GM23248 (cell line): ENCODE data around the gene S100A16. TPM values are rescaled to one million over a fixed set of nuclear protein-coding genes. Genes with fewer than 3 reads are reported as not detected.

Source experiments
- DNase-seq: peaks from one replicate; pipeline ENCODE4 v3.0.0-alpha.2; 2015
- H2AFZ ChIP-seq: fragments of 200-600 bp; sonication (generic); 2 replicates; pipeline ENCODE4 v1.6.1; 2016; ENCODE audit warnings: antibody characterized with exemption
- H3F3A ChIP-seq: fragments of 200-600 bp; sonication (generic); 2 replicates; pipeline ENCODE4 v1.6.1; 2016; ENCODE audit warnings: mild to moderate bottlenecking, antibody characterized with exemption, mixed run types; ENCODE audit not compliant: insufficient read depth
- H3K27ac ChIP-seq: fragments of 200-600 bp; sonication (generic); 2 replicates; pipeline ENCODE4 v1.5.1; 2016; ENCODE audit warnings: mild to moderate bottlenecking
- H3K27me3 ChIP-seq: fragments of 200-600 bp; sonication (generic); replicated peaks from 2 replicates; pipeline ENCODE4 v1.6.1; 2016; ENCODE audit warnings: mild to moderate bottlenecking; ENCODE audit not compliant: insufficient read depth
- H3K36me3 ChIP-seq: fragments of 200-600 bp; sonication (generic); 2 replicates; pipeline ENCODE4 v1.6.1; 2016; ENCODE audit warnings: low read depth, mild to moderate bottlenecking
- H3K4me1 ChIP-seq: fragments of 200-600 bp; sonication (generic); 2 replicates; pipeline ENCODE4 v1.6.1; 2016; ENCODE audit warnings: mild to moderate bottlenecking; ENCODE audit not compliant: insufficient read depth
- H3K4me2 ChIP-seq: fragments of 200-600 bp; sonication (generic); one replicate; pipeline ENCODE4 v1.6.1; 2016; ENCODE audit warnings: mild to moderate bottlenecking; ENCODE audit not compliant: unreplicated experiment
- H3K4me3 ChIP-seq: fragments of 200-600 bp; sonication (generic); 2 replicates; pipeline ENCODE4 v1.5.1; 2016; ENCODE audit warnings: mild to moderate bottlenecking
- H3K79me2 ChIP-seq: fragments of 200-600 bp; sonication (generic); 2 replicates; pipeline ENCODE4 v1.6.1; 2016; ENCODE audit warnings: mild to moderate bottlenecking; ENCODE audit not compliant: insufficient read depth
- H3K9ac ChIP-seq: fragments of 200-600 bp; sonication (generic); 2 replicates; pipeline ENCODE4 v1.6.1; 2016; ENCODE audit warnings: mild to moderate bottlenecking
- H3K9me2 ChIP-seq: fragments of 200-600 bp; sonication (generic); 2 replicates; pipeline ENCODE4 v1.6.1; 2016; ENCODE audit warnings: mixed run types, mild to moderate bottlenecking, moderate library complexity; ENCODE audit not compliant: insufficient read depth
- H3K9me3 ChIP-seq: fragments of 200-600 bp; sonication (generic); one replicate; pipeline ENCODE4 v1.6.1; 2017; ENCODE audit warnings: low read depth
- H4K20me1 ChIP-seq: fragments of 200-600 bp; sonication (generic); 2 replicates; pipeline ENCODE4 v1.6.0; 2016; ENCODE audit not compliant: insufficient read depth
- EZH2 ChIP-seq: fragments of 200-600 bp; sonication (generic); IDR thresholded peaks from 2 replicates; pipeline ENCODE4 v1.6.1; 2018; ENCODE audit warnings: antibody characterized with exemption, mild to moderate bottlenecking; ENCODE audit not compliant: insufficient read depth, poor library complexity, severe bottlenecking
- EZH2phosphoT487 ChIP-seq: fragments of 200-600 bp; sonication (generic); IDR thresholded peaks from 2 replicates; pipeline ENCODE4 v1.6.1; 2018; ENCODE audit warnings: antibody characterized with exemption, moderate library complexity, mild to moderate bottlenecking, low read depth; ENCODE audit not compliant: insufficient read depth
- WGBS, 2 experiments: methylation state at CpG; one replicate each; pipeline ENCODE4 v1.1.6; 2015 to 2017; ENCODE audit warnings: low lambda C conversion rate in 2 of 2, low coverage in 1 of 2; ENCODE audit errors: missing lambda C conversion rate in 2 of 2; 5-methylcytosine and 5-hydroxymethylcytosine counted together
- in situ Hi-C: fragments of 300-500 bp; cut with MboI; formaldehyde crosslinking; loops from 2 replicates; pipeline ENCODE4 v1.15.0; 2020
- polyA plus RNA-seq: library from polyadenylated mRNA; unstranded; fragments of >200 nt; fragmentation: Nextera tagmentation; extraction: Ambion mirVana; gene quantifications from 2 replicates; pipeline ENCODE4 v1.2.1, GENCODE V29; 2016
- total RNA-seq: library from RNA; depleted of rRNA; stranded (reverse); fragments of >200 nt; shearing (Covaris generic); gene quantifications from 2 replicates; pipeline ENCODE4 v1.2.3, GENCODE V29; 2014; rRNA removed

Gene S100A16
- total and polyA plus RNA-seq, 2 experiments from 2014 or later, result 615 to 801 TPM

DNA sequence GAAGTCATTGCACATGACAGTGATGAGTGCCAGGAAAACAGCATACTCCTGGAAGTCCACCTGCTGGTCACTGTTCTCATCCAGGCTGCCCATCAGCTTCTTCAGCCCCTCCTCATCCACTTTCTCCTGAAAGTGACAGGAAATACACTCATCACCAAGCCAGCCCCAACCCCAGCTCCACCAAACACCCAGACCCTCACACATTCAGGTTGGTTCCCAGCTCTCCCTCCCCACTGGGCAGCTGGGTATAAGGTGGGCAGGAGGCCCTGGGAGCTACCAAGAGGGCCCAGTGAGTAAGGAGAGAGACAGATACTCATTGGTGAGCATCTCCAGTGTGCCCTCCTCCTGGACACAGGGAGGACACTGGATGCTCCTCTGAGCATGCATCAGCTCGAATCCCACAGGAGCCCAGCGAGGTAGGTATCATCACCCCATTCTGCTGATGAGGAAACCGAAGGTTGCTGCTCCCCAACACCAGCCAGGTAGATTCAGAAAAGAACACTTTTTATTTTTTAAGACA lies 51.4 kb downstream of the S100A16 start:
- H3K4me3 ChIP-seq, result no peak overlapping the region
- H3K9me3 ChIP-seq, result no peaks in the 10 kb centered on the region
- 0 out of 2 replicates have a peak, but pooled peaks cover 3% of the 10 kb centered on the region for H3F3A ChIP-seq
- H2AFZ ChIP-seq, result no peak overlapping the region
- H3K9ac ChIP-seq, result no peak overlapping the region
- H3K4me2 ChIP-seq, result no peak overlapping the region
- H3K9me2 ChIP-seq, result no peaks in the 10 kb centered on the region
- no peaks in the 10 kb centered on the region for H3K79me2 ChIP-seq
- no peak for DNase-seq
- H3K27me3 ChIP-seq, result no peaks in the 10 kb centered on the region
- WGBS, 2 experiments, result 95 to 96% methylated on average over 3 of the region's 3 CpGs
- no peaks in the 10 kb centered on the region for H3K36me3 ChIP-seq
- no peak for TF ChIP-seq EZH2phosphoT487
- TF ChIP-seq EZH2, result no peak
- H3K4me1 ChIP-seq, result peaks cover 14% of the 10 kb centered on the region
- H4K20me1 ChIP-seq, result no peaks in the 10 kb centered on the region
- in situ Hi-C loops, result no loop called here
- H3K27ac ChIP-seq, result no peak overlapping the region

DNA sequence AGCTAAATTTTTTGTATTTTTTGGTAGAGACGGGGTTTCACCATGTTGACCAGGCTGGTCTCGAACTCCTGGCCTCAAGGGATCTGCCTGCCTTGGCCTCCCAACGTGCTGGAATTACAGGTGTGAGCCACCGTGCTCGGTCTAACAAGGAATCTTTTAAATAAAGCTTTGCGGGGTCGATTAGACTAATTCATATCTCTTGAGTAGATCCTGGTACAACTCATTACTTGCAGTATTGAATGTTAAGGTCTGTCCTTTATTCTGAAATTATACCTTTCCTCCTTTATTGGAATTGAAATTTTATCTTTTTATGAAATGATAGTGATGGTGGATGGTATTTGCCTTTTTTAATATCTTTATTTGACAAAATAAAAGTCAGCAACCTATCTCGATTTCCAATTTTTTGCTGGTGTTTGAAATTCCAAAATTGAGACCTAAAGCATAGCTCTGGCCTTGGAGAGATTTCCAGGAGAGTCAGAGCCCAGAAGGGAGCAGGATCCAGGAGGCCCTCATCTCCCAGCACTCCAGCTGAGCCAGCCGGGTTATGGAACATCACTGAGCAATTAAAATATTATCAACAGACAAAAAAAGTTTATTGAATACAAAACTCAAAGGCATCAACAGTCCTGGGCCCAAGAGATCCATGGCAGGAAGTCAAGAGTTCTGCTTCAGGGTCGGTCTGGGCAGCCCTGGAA lies 52.0 kb downstream of the S100A16 start:
- H4K20me1 ChIP-seq, result no peaks in the 10 kb centered on the region
- H3K9me3 ChIP-seq, result no peaks in the 10 kb centered on the region
- H3F3A ChIP-seq, result 0 out of 2 replicates have a peak, but pooled peaks cover 1% of the 10 kb centered on the region
- H3K4me2 ChIP-seq, result no peak overlapping the region
- H3K27me3 ChIP-seq, result no peaks in the 10 kb centered on the region
- H3K36me3 ChIP-seq, result no peaks in the 10 kb centered on the region
- H2AFZ ChIP-seq, result no peak overlapping the region
- DNase-seq, result no peak
- no peak overlapping the region for H3K4me3 ChIP-seq
- H3K4me1 ChIP-seq, result peaks cover 12% of the 10 kb centered on the region
- no peak overlapping the region for H3K27ac ChIP-seq
- no peaks in the 10 kb centered on the region for H3K9me2 ChIP-seq
- H3K79me2 ChIP-seq, result no peaks in the 10 kb centered on the region
- WGBS, 2 experiments, result 75 to 76% methylated on average over 10 of the region's 10 CpGs
- H3K9ac ChIP-seq, result no peak overlapping the region
- no peak for TF ChIP-seq EZH2phosphoT487
- no peak for TF ChIP-seq EZH2
- in situ Hi-C loops, result no loop called here

- no peaks in the 10 kb centered on the region for H3K27me3 ChIP-seq
- no peak overlapping the region for H3K27ac ChIP-seq
- H4K20me1 ChIP-seq, result no peaks in the 10 kb centered on the region
- no peaks in the 10 kb centered on the region for H3F3A ChIP-seq
- H3K36me3 ChIP-seq, result no peaks in the 10 kb centered on the region
- H3K4me1 ChIP-seq, result peaks cover 5% of the 10 kb centered on the region
- no peak overlapping the region for H2AFZ ChIP-seq
- H3K4me3 ChIP-seq, result no peak overlapping the region
- H3K9ac ChIP-seq, result no peak overlapping the region
- no peaks in the 10 kb centered on the region for H3K9me2 ChIP-seq
- no peak for DNase-seq
- H3K4me2 ChIP-seq, result no peak overlapping the region
- 98 to 100% methylated on average over 2 of the region's 2 CpGs for WGBS, 2 experiments
- no peaks in the 10 kb centered on the region for H3K79me2 ChIP-seq
- no peaks in the 10 kb centered on the region for H3K9me3 ChIP-seq
- TF ChIP-seq EZH2phosphoT487 (no peak), EZH2 (no peak)
- in situ Hi-C loops, result no loop called here
These were observed 52.7 kb downstream of the S100A16 start for GRCh38 chr1:153560241-153560640.

GRCh38 chr1:153557877-153558276 lies 55.1 kb downstream of the S100A16 start:
- in situ Hi-C loops, result no loop called here
- TF ChIP-seq EZH2phosphoT487 (no peak), EZH2 (no peak)
- no peaks in the 10 kb centered on the region for H3K79me2 ChIP-seq
- 96 to 98% methylated on average over 3 of the region's 3 CpGs for WGBS, 2 experiments
- H3K9me2 ChIP-seq, result no peaks in the 10 kb centered on the region
- no peak overlapping the region for H3K9ac ChIP-seq
- no peaks in the 10 kb centered on the region for H3K9me3 ChIP-seq
- H3K36me3 ChIP-seq, result no peaks in the 10 kb centered on the region
- H3K27ac ChIP-seq, result no peak overlapping the region
- no peak overlapping the region for H3K4me2 ChIP-seq
- no peaks in the 10 kb centered on the region for H3K27me3 ChIP-seq
- H3K4me3 ChIP-seq, result no peak overlapping the region
- peaks cover 19% of the 10 kb centered on the region for H3F3A ChIP-seq
- H4K20me1 ChIP-seq, result no peaks in the 10 kb centered on the region
- DNase-seq, result no peak
- H3K4me1 ChIP-seq, result peaks cover 17% of the 10 kb centered on the region
- H2AFZ ChIP-seq, result no peak overlapping the region

Other genes starting within 250 kb of the S100A16 start
- gene S100A12, start 237.5 kb downstream of the S100A16 start, total RNA-seq, result not detected in 2 replicates
- not detected in 2 replicates for gene S100A12, start 237.5 kb downstream of the S100A16 start, polyA plus RNA-seq
- not detected in 2 replicates for gene S100A8, start 222.1 kb downstream of the S100A16 start, total RNA-seq
- gene S100A8, start 222.1 kb downstream of the S100A16 start, polyA plus RNA-seq, result not detected in 2 replicates
- gene S100A7A, start 196.6 kb downstream of the S100A16 start, total RNA-seq, result not detected in 2 replicates
- gene S100A7A, start 196.6 kb downstream of the S100A16 start, polyA plus RNA-seq, result not detected in 2 replicates
- gene S100A7, start 152.5 kb downstream of the S100A16 start, total RNA-seq, result not detected in 2 replicates
- gene S100A7, start 152.5 kb downstream of the S100A16 start, polyA plus RNA-seq, result not detected in 2 replicates
- gene S100A6, start 77.1 kb downstream of the S100A16 start, total RNA-seq, result 550 and 683 TPM in 2 replicates
- gene S100A6, start 77.1 kb downstream of the S100A16 start, polyA plus RNA-seq, result 2,862 and 2,893 TPM in 2 replicates
- gene S100A5, start 72.2 kb downstream of the S100A16 start, total RNA-seq, result not detected in 2 replicates
- gene S100A5, start 72.2 kb downstream of the S100A16 start, polyA plus RNA-seq, result 0.41 TPM in 1 of 2 replicates, not detected in the other
- 236 and 249 TPM in 2 replicates for gene S100A4, start 67.3 kb downstream of the S100A16 start, total RNA-seq
- 608 and 610 TPM in 2 replicates for gene S100A4, start 67.3 kb downstream of the S100A16 start, polyA plus RNA-seq
- gene S100A3, start 63.9 kb downstream of the S100A16 start, total RNA-seq, result 2.2 and 3.8 TPM in 2 replicates
- 7.5 and 8.0 TPM in 2 replicates for gene S100A3, start 63.9 kb downstream of the S100A16 start, polyA plus RNA-seq
- gene S100A2, start 47.3 kb downstream of the S100A16 start, total RNA-seq, result 1.7 and 9.0 TPM in 2 replicates
- 8.6 and 11.8 TPM in 2 replicates for gene S100A2, start 47.3 kb downstream of the S100A16 start, polyA plus RNA-seq
- gene S100A14, start 3.2 kb upstream of the S100A16 start, total RNA-seq, result 2.1 TPM in 1 of 2 replicates, not detected in the other
- gene S100A14, start 3.2 kb upstream of the S100A16 start, polyA plus RNA-seq, result 0.31 and 0.32 TPM in 2 replicates
- 127 and 159 TPM in 2 replicates for gene S100A13, start 14.4 kb upstream of the S100A16 start, total RNA-seq
- 540 and 552 TPM in 2 replicates for gene S100A13, start 14.4 kb upstream of the S100A16 start, polyA plus RNA-seq
- not detected in 2 replicates for gene S100A1, start 15.3 kb upstream of the S100A16 start, total RNA-seq
- 0.30 TPM in 1 of 2 replicates, not detected in the other for gene S100A1, start 15.3 kb upstream of the S100A16 start, polyA plus RNA-seq
- 26.9 and 37.8 TPM in 2 replicates for gene CHTOP, start 20.9 kb upstream of the S100A16 start, total RNA-seq
- gene CHTOP, start 20.9 kb upstream of the S100A16 start, polyA plus RNA-seq, result 42.2 and 44.2 TPM in 2 replicates
- gene SNAPIN, start 45.6 kb upstream of the S100A16 start, total RNA-seq, result 50.2 and 70.5 TPM in 2 replicates
- 82.1 and 83.8 TPM in 2 replicates for gene SNAPIN, start 45.6 kb upstream of the S100A16 start, polyA plus RNA-seq
- gene ILF2, start 57.9 kb upstream of the S100A16 start, total RNA-seq, result 176 and 180 TPM in 2 replicates
- 174 and 178 TPM in 2 replicates for gene ILF2, start 57.9 kb upstream of the S100A16 start, polyA plus RNA-seq
- 0.25 TPM in 1 of 2 replicates, not detected in the other for gene NPR1, start 65.6 kb upstream of the S100A16 start, total RNA-seq
- 0.09 and 0.19 TPM in 2 replicates for gene NPR1, start 65.6 kb upstream of the S100A16 start, polyA plus RNA-seq
- gene INTS3, start 114.9 kb upstream of the S100A16 start, total RNA-seq, result 40.2 and 41.5 TPM in 2 replicates
- gene INTS3, start 114.9 kb upstream of the S100A16 start, polyA plus RNA-seq, result 17.3 and 19.9 TPM in 2 replicates
- gene SLC27A3, start 162.3 kb upstream of the S100A16 start, total RNA-seq, result 8.8 and 11.4 TPM in 2 replicates
- 5.6 and 9.2 TPM in 2 replicates for gene SLC27A3, start 162.3 kb upstream of the S100A16 start, polyA plus RNA-seq